DND-41 (cell line): ENCODE data around the gene DACH2.

Experiments
- ATAC-seq: fragments of 200-7000 bp; cut with Tn5 transposase; 3 replicates; pipeline ENCODE4 v1.9.1; 2021; ENCODE audit warnings: low read depth; ENCODE audit not compliant: insufficient read depth
- DNase-seq: peaks from one replicate; pipeline ENCODE4 v3.0.0-alpha.2; 2020
- H2AFZ ChIP-seq: 2 replicates; pipeline ENCODE4 v1.6.0; 2012; ENCODE audit warnings: low read depth, low read length
- H3K27ac ChIP-seq: 2 replicates; pipeline ENCODE4 v1.5.1; 2012; ENCODE audit warnings: low read length, inconsistent platforms
- H3K27me3 ChIP-seq: fragments of 200-600 bp; sonication (generic); 2 replicates; pipeline ENCODE4 v1.6.0; 2012; ENCODE audit warnings: low read length, mild to moderate bottlenecking, inconsistent platforms; ENCODE audit not compliant: insufficient read depth, poor library complexity
- H3K36me3 ChIP-seq: 2 replicates; pipeline ENCODE4 v1.5.1; 2012; ENCODE audit warnings: low read length, inconsistent platforms; ENCODE audit not compliant: insufficient read depth
- H3K4me1 ChIP-seq: 2 replicates; pipeline ENCODE4 v1.5.1; 2012; ENCODE audit warnings: mild to moderate bottlenecking, low read length; ENCODE audit not compliant: insufficient read depth
- H3K4me2 ChIP-seq: 2 replicates; pipeline ENCODE4 v1.6.0; 2012; ENCODE audit warnings: mild to moderate bottlenecking, moderate library complexity, low read length, inconsistent platforms; ENCODE audit not compliant: insufficient read depth
- H3K4me3 ChIP-seq, 2 experiments: fragments of 200-600 bp in 1 of 2; shearing (Covaris generic) in 1 of 2; 2 replicates each; pipeline ENCODE4 v1.5.1; 2012 to 2016; ENCODE audit warnings: inconsistent platforms in 2 of 2, low read length in 2 of 2, mild to moderate bottlenecking in 2 of 2, low read depth in 1 of 2, moderate library complexity in 1 of 2
- H3K79me2 ChIP-seq: 2 replicates; pipeline ENCODE4 v1.6.0; 2012; ENCODE audit warnings: low read length, inconsistent platforms; ENCODE audit not compliant: insufficient read depth
- H3K9ac ChIP-seq: 2 replicates; pipeline ENCODE4 v1.6.0; 2012; ENCODE audit warnings: low read depth, mild to moderate bottlenecking, inconsistent platforms, low read length, moderate library complexity
- H3K9me3 ChIP-seq: 2 replicates; pipeline ENCODE4 v1.5.1; 2012; ENCODE audit warnings: low read length, moderate library complexity, mild to moderate bottlenecking, inconsistent platforms; ENCODE audit not compliant: insufficient read depth, severe bottlenecking
- H4K20me1 ChIP-seq: 2 replicates; pipeline ENCODE4 v1.6.0; 2012; ENCODE audit warnings: low read length; ENCODE audit not compliant: insufficient read depth
- CTCF ChIP-seq: IDR thresholded peaks from 2 replicates; pipeline ENCODE4 v1.5.1; 2012; ENCODE audit warnings: borderline replicate concordance, low read length, moderate library complexity, mild to moderate bottlenecking; ENCODE audit not compliant: poor library complexity, severe bottlenecking; ENCODE audit errors: extremely low read depth
- EZH2 ChIP-seq: IDR thresholded peaks from 3 replicates; pipeline ENCODE4 v1.6.1; 2012; ENCODE audit warnings: borderline replicate concordance, low read depth, mild to moderate bottlenecking, moderate library complexity, low read length, inconsistent platforms; ENCODE audit not compliant: severe bottlenecking

Gene DACH2

DNA sequence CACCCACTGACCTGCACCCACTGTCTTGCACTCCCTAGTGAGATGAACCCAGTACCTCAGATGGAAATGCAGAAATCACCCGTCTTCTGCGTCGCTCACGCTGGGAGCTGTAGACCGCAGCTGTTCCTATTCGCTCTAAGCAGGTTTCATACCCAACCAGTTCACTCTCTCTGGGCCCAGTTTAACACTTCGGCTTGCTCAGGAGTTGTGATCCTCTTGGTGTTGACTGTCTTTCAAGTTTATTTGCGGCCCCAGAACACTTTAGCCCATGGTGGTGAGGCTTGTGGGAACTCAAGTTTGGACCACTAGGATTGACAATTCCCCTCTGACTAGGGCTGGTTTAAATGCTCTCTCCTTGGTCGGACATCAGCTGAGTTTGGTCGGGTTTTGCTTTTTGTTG lies 147.0 kb downstream of the DACH2 start:
- H4K20me1 ChIP-seq: no peaks in the 10 kb centered on the region
- no peaks in the 10 kb centered on the region for H3K79me2 ChIP-seq
- H2AFZ ChIP-seq: no peak overlapping the region
- H3K36me3 ChIP-seq: no peaks in the 10 kb centered on the region
- H3K9me3 ChIP-seq: no peaks in the 10 kb centered on the region
- no peak overlapping the region for H3K4me2 ChIP-seq
- ATAC-seq: no peak
- no peak overlapping the region for H3K27ac ChIP-seq
- no peak overlapping the region for H3K9ac ChIP-seq
- no peak overlapping the region for H3K4me3 ChIP-seq
- DNase-seq: no peak
- TF ChIP-seq CTCF: no peak
- no peak for TF ChIP-seq EZH2
- no peaks in the 10 kb centered on the region for H3K27me3 ChIP-seq
- H3K4me1 ChIP-seq: no peaks in the 10 kb centered on the region

DNA sequence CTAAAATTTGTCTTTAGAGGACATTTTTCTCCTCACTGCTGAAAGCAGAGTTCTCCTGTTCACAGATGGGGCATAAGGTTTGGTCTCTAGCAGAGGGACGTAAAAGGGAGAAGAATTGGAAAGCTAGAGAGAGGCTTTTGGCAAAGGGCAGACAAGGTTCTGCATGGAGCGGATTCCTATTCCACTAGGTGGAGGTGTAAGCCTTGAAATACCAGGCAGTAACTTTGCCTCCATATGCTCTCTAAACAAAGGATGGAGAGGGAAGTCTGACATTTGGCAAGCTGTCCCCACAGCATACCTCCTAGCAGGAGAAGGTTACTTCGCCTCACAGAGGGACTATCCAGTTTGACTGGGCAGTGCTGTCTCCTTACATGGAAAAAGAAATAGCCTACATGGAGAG lies 174.7 kb downstream of the DACH2 start:
- H3K9ac ChIP-seq: no peak overlapping the region
- no peaks in the 10 kb centered on the region for H3K36me3 ChIP-seq
- H2AFZ ChIP-seq: no peak overlapping the region
- H3K27me3 ChIP-seq: no peaks in the 10 kb centered on the region
- H3K9me3 ChIP-seq: peaks cover 7% of the 10 kb centered on the region
- no peak overlapping the region for H3K4me3 ChIP-seq
- DNase-seq: no peak
- H3K79me2 ChIP-seq: no peaks in the 10 kb centered on the region
- no peak overlapping the region for H3K27ac ChIP-seq
- H3K4me2 ChIP-seq: no peak overlapping the region
- no peaks in the 10 kb centered on the region for H4K20me1 ChIP-seq
- ATAC-seq: no peak
- TF ChIP-seq EZH2 (no peak), CTCF (no peak)
- no peaks in the 10 kb centered on the region for H3K4me1 ChIP-seq

DNA sequence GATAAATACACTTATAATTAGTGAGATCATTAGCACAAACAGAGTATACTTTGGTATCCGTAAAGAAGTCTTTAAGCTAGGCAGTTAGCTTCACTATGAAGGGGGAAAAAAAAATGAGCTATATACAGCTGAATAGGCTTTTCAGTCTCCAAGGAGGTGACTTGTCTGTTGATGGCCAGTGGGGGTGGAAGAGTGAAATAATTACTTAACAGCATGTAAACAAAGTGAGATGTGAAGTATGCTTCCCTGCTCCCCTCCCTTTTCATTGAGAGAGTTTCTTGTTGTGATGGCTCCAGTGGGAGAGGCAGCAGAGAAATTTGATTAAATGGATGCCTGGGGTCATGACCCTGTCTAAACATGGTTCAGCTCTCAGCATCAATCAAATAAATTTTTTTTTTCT lies 180.9 kb downstream of the DACH2 start:
- ATAC-seq: no peak
- no peaks in the 10 kb centered on the region for H3K79me2 ChIP-seq
- H3K36me3 ChIP-seq: no peaks in the 10 kb centered on the region
- no peak overlapping the region for H2AFZ ChIP-seq
- H3K9ac ChIP-seq: no peak overlapping the region
- no peak overlapping the region for H3K4me2 ChIP-seq
- H3K27ac ChIP-seq: no peak overlapping the region
- H3K4me3 ChIP-seq: no peak overlapping the region
- no peak for TF ChIP-seq EZH2
- TF ChIP-seq CTCF: no peak
- H3K4me1 ChIP-seq: no peaks in the 10 kb centered on the region
- no peak for DNase-seq
- no peaks in the 10 kb centered on the region for H4K20me1 ChIP-seq
- H3K27me3 ChIP-seq: no peaks in the 10 kb centered on the region
- H3K9me3 ChIP-seq: no peaks in the 10 kb centered on the region

GRCh38 chrX:86348669-86349068 lies 200.4 kb downstream of the DACH2 start:
- no peak overlapping the region for H3K27ac ChIP-seq
- no peak overlapping the region for H2AFZ ChIP-seq
- H3K4me3 ChIP-seq: no peak overlapping the region
- no peaks in the 10 kb centered on the region for H3K27me3 ChIP-seq
- H3K4me2 ChIP-seq: no peak overlapping the region
- H3K36me3 ChIP-seq: no peaks in the 10 kb centered on the region
- H4K20me1 ChIP-seq: no peaks in the 10 kb centered on the region
- H3K4me1 ChIP-seq: no peaks in the 10 kb centered on the region
- no peak for TF ChIP-seq EZH2
- no peak for TF ChIP-seq CTCF
- H3K9me3 ChIP-seq: no peaks in the 10 kb centered on the region
- DNase-seq (no peak), ATAC-seq (no peak)
- no peaks in the 10 kb centered on the region for H3K79me2 ChIP-seq
- H3K9ac ChIP-seq: no peak overlapping the region
